HepG2 (cell line): ENCODE results near the gene FBRSL1. TPM values are rescaled to one million over a fixed set of nuclear protein-coding genes. Genes with fewer than 3 reads are reported as not detected.

ENCODE experiments used
- CCDC6 ChIP-seq: sonication (generic); formaldehyde crosslinking; IDR thresholded peaks from 2 replicates; pipeline ENCODE4 v1.8.1; 2022; ENCODE audit warnings: mild to moderate bottlenecking, missing genetic modification reagents, moderate library complexity
- CREB1 ChIP-seq, 2 experiments: fragments of 450-650 bp in 1 of 2; IDR thresholded peaks; 2 replicates each; pipeline ENCODE4 v1.6.1; 2016 to 2017; ENCODE audit warnings: control low read depth in 1 of 2, mild to moderate bottlenecking in 1 of 2, missing compliant biosample characterization in 1 of 2, missing genetic modification characterization in 1 of 2
- DMAP1 ChIP-seq: IDR thresholded peaks from 2 replicates; pipeline ENCODE4 v1.6.1; 2016
- GATAD1 ChIP-seq: IDR thresholded peaks from 2 replicates; pipeline ENCODE4 v1.6.1; 2016; ENCODE audit warnings: missing genetic modification reagents, missing compliant biosample characterization
- GFI1 ChIP-seq: sonication (generic); formaldehyde crosslinking; IDR thresholded peaks from 2 replicates; pipeline ENCODE4 v1.5.0; 2020; ENCODE audit warnings: missing genetic modification reagents, mild to moderate bottlenecking, borderline replicate concordance
- GMEB1 ChIP-seq: sonication (generic); formaldehyde crosslinking; IDR thresholded peaks from 2 replicates; pipeline ENCODE4 v1.5.1; 2020; ENCODE audit warnings: missing genetic modification reagents, mild to moderate bottlenecking, borderline replicate concordance
- IKZF1 ChIP-seq: fragments of 450-650 bp; IDR thresholded peaks from 2 replicates; pipeline ENCODE4 v1.7.1; 2016
- IKZF5 ChIP-seq: IDR thresholded peaks from 2 replicates; pipeline ENCODE4 v1.6.1; 2018; ENCODE audit warnings: missing genetic modification reagents, mild to moderate bottlenecking, missing compliant biosample characterization
- KLF12 ChIP-seq: sonication (generic); formaldehyde crosslinking; IDR thresholded peaks from 2 replicates; pipeline ENCODE4 v1.4.0; 2020; ENCODE audit warnings: missing genetic modification reagents, borderline replicate concordance
- MBNL3 ChIP-seq: fragments of 250-450 bp; sonication (Bioruptor Pico); conservative IDR thresholded peaks from 2 replicates; pipeline ENCODE4 v1.8.0; 2022; ENCODE audit warnings: mild to moderate bottlenecking, inconsistent platforms
- NFRKB ChIP-seq: fragments of 450-650 bp; IDR thresholded peaks from 2 replicates; pipeline ENCODE4 v1.6.1; 2017
- SOX13 ChIP-seq, 3 experiments: fragments of 450-650 bp in 1 of 3; sonication (generic) in 1 of 3; formaldehyde crosslinking in 1 of 3; IDR thresholded peaks in 2 of 3; conservative IDR thresholded peaks in 1 of 3; 2 replicates each; pipeline versions ENCODE4 v1.5.0 to v1.6.1; 2016 to 2020; ENCODE audit warnings: antibody characterized with exemption in 1 of 3, mild to moderate bottlenecking in 1 of 3, missing compliant biosample characterization in 1 of 3, missing genetic modification reagents in 1 of 3, moderate library complexity in 1 of 3
- ZNF274 ChIP-seq: sonication (generic); formaldehyde crosslinking; IDR thresholded peaks from 2 replicates; pipeline ENCODE4 v1.5.1; 2020; ENCODE audit warnings: mild to moderate bottlenecking, missing genetic modification reagents
- ZNF337 ChIP-seq: sonication (generic); formaldehyde crosslinking; IDR thresholded peaks from 2 replicates; pipeline ENCODE4 v1.5.1; 2020; ENCODE audit warnings: missing genetic modification reagents, low read depth, mild to moderate bottlenecking, borderline replicate concordance
- ZNF431 ChIP-seq: sonication (generic); formaldehyde crosslinking; IDR thresholded peaks from 2 replicates; pipeline ENCODE4 v1.9.0; 2022; ENCODE audit warnings: missing genetic modification reagents, low read depth, mild to moderate bottlenecking, borderline replicate concordance
- ZNF598 ChIP-seq: sonication (generic); formaldehyde crosslinking; IDR thresholded peaks from 2 replicates; pipeline ENCODE4 v1.5.1; 2020; ENCODE audit warnings: mild to moderate bottlenecking, missing genetic modification reagents, borderline replicate concordance
- ZNF609 ChIP-seq: sonication (generic); formaldehyde crosslinking; IDR thresholded peaks from 2 replicates; pipeline ENCODE4 v1.4.0; 2020; ENCODE audit warnings: mild to moderate bottlenecking, missing genetic modification reagents, borderline replicate concordance
- ZNF800 ChIP-seq: sonication (generic); formaldehyde crosslinking; IDR thresholded peaks from 2 replicates; pipeline ENCODE4 v1.4.0; 2020; ENCODE audit warnings: missing genetic modification reagents
- polyA plus RNA-seq, 8 experiments: library from polyadenylated mRNA; depleted of rRNA in 3 of 8; stranded (reverse) in 7 of 8; unstranded in 1 of 8; fragments of >200 nt; fragmentation: Illumina TruSeq in 4 of 8; extraction: Trizol in 4 of 8; gene quantifications; 2 replicates each; pipeline versions ENCODE4 v1.2.1 to v1.2.3, GENCODE V29; 2011 to 2016; ENCODE audit warnings: low read depth in 4 of 8, missing spikeins in 1 of 8, mixed read lengths in 1 of 8; ENCODE audit not compliant: insufficient read depth in 1 of 8
- total RNA-seq, 5 experiments: library from RNA; depleted of rRNA; stranded (reverse); fragments of >200 nt; fragmentation: Illumina TruSeq; extraction: Trizol; gene quantifications; 2 replicates each; pipeline ENCODE4 v1.2.3, GENCODE V29; 2016; ENCODE audit warnings: low read depth in 1 of 5

FBRSL1 gene
- total and polyA plus RNA-seq, 2 of the 13 experiments (the other 11 are each of a cell fraction or from before 2014, with no cell fraction given): 3.6 to 7.9 TPM

GRCh38 chr12:132517013-132517739 lies 27.2 kb downstream of the FBRSL1 start (continued):
- TF ChIP-seq ZNF609 (peak; percentile 24; the same call in 1 of the 2 replicates), GFI1 (peak; percentile 63; the same call in 1 of the 2 replicates), NFRKB (peak; percentile 47; the same call in 1 of the 2 replicates), CREB1 (IDR thresholded peaks at IDR 0.05) (no peak), CREB1 (CRISPR knock-in tag; IDR thresholded peaks at IDR 0.05) (no peak), CCDC6 (peak; percentile 89), GATAD1 (CRISPR knock-in tag) (peak; percentile 44; the same call in 1 of the 2 replicates), ZNF274 (CRISPR knock-in tag) (0 out of 2 replicates have a peak, but pooled peaks have one; percentile 25), IKZF1 (no peak), DMAP1 (CRISPR knock-in tag) (peak; percentile 53; the same call in 1 of the 2 replicates), SOX13 (IDR thresholded peaks at IDR 0.05) (no peak), SOX13 (CRISPR knock-in tag; conservative IDR thresholded peaks at IDR 0.05 in 1 of 2, IDR thresholded peaks at IDR 0.05 in 1 of 2) (peak in 1 of 2 experiments; percentile 41; a peak in 2 of 4 replicates), ZNF431 (CRISPR knock-in tag) (peak; percentile 62; the same call in 1 of the 2 replicates), GMEB1 (CRISPR knock-in tag) (peak; percentile 60; the same call in 1 of the 2 replicates), IKZF5 (CRISPR knock-in tag) (peak; percentile 58), ZNF337 (no peak), KLF12 (CRISPR knock-in tag) (peak; percentile 79; the same call in 1 of the 2 replicates), ZNF598 (CRISPR knock-in tag) (peak; percentile 33; the same call in 1 of the 2 replicates), ZNF800 (peak; percentile 82), MBNL3 (no peak)
